22Rv1 (cell line): ENCODE data around the gene FN3KRP.

Experiments
- ZFX ChIP-seq: fragments of 450-650 bp; IDR thresholded peaks from 2 replicates; pipeline ENCODE4 v1.6.1; 2017; ENCODE audit warnings: antibody characterized with exemption, borderline replicate concordance
- TF ChIP-seq, protein P1 (sequence below): fragments of 450-650 bp; IDR thresholded peaks from 2 replicates; pipeline ENCODE4 v1.5.1; 2017; ENCODE audit warnings: mild to moderate bottlenecking

DNA sequence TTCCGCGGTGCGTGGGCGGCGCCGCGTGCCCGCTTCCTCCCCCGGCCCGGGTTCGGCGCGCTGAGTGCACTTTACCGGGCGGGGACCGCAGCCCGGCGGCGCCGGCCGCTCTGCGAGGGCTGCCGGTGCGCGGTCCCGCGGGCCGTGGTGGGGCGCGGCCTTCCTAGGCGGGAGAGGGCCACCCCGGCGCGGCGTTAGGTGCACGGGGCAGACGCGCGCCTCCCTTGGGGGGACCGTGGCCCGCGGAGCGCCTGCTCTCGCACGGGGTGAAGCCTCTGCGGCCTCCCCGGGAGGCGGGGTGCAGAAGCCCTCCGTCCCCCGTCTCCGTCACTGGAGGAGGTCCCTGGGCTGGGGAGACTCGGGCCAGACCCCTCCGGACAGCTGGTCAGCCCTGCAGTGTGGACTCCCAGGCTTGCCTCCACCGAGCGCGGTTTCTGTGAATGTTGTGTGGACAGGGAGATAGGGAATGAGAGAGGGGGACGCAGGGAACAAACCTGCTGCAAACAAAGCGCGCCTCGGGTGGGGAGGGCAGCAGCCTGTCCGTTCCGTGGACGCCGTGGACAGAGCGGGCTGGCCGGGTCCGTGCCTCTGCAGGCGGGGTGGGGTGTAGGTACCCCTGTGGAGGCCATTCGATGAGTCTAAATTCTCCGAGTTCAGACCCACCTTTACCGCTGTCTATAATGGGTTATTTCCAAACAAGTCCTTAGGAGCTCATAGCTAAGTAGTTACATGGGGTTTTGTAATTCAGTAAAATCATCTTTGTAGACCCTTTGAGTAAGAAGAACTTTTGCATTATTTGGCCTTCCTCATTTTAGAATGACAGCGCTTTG, 36.1 kb downstream of the FN3KRP start:
- TF ChIP-seq, protein P1, sequence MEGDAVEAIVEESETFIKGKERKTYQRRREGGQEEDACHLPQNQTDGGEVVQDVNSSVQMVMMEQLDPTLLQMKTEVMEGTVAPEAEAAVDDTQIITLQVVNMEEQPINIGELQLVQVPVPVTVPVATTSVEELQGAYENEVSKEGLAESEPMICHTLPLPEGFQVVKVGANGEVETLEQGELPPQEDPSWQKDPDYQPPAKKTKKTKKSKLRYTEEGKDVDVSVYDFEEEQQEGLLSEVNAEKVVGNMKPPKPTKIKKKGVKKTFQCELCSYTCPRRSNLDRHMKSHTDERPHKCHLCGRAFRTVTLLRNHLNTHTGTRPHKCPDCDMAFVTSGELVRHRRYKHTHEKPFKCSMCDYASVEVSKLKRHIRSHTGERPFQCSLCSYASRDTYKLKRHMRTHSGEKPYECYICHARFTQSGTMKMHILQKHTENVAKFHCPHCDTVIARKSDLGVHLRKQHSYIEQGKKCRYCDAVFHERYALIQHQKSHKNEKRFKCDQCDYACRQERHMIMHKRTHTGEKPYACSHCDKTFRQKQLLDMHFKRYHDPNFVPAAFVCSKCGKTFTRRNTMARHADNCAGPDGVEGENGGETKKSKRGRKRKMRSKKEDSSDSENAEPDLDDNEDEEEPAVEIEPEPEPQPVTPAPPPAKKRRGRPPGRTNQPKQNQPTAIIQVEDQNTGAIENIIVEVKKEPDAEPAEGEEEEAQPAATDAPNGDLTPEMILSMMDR, result no peak
- TF ChIP-seq ZFX, result no peak
